ENCODE results near the gene TIMM13.

- TF ChIP-seq CTCF (conservative IDR thresholded peaks at IDR 0.05) = no peak
- no peak for TF ChIP-seq ZFX (IDR thresholded peaks at IDR 0.05)
Measured at GRCh38 chr19:2376784-2377519, 50.4 kb downstream of the TIMM13 start.

All from C4-2B (cell line).